ENCODE data around the gene FHIP1B.

Gene FHIP1B

DNA sequence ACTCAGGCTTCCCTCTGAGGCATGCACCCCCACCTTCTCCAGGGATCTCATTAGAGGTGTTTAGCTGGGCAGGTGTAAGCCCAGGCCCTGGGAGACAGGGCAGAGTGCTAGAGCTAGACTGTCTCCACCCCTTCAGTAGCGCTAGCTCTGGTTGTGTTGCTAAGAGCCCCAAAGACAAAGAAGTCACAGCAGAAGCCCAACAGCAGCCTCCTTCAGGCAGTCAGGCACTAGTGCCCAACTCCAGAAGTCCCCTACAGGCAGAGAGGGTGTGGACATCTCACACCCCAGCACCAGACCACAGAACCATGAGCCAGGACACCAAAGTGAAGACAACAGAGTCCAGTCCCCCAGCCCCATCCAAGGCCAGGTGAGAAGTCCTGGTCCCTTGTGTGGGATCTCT lies 4.5 kb upstream of the FHIP1B start, which contains the start of gene CNGA4:
Gene CNGA4, plus strand, starts transcription at position 188 of the 400 bp plus-strand sequence. Its CDS starts 118 bp downstream, at position 306.
- DNase-seq (ENCODE audit: low read depth), result no peak

GRCh38 chr11:6237761-6238302 lies 3.4 kb upstream of the FHIP1B start:
- DNase-seq (ENCODE audit: low read depth), result no peak

- DNase-seq (ENCODE audit: low read depth), result no peak
Observed at GRCh38 chr11:6237266-6237665, 2.8 kb upstream of the FHIP1B start.

- DNase-seq (ENCODE audit: low read depth), result peak; percentile 16
Observed at GRCh38 chr11:6233984-6234386, 451 bp downstream of the FHIP1B start.

GRCh38 chr11:6232899-6233298 lies 1.5 kb downstream of the FHIP1B start:
- no peak for DNase-seq (ENCODE audit: low read depth)

DNA sequence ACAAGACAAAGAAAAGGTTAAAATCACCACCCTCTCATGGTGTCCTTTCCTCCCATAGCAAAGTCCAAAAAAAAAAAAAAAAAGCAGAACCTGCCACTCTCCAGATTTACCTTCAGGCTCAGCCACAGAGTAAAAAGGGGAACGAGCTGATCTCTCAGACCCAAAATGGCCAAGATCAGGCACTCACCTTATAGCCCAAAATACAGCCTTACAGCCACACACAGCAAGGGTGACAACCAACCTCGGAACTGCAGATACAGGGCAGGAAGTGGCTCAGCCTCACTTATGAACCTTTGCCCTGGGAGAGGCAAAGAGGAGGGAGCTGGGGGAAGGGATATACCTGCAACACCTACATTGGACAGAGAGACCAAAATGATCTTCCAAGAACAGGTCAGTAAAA lies 4.5 kb downstream of the FHIP1B start:
- no peak for DNase-seq (ENCODE audit: low read depth)

DNA sequence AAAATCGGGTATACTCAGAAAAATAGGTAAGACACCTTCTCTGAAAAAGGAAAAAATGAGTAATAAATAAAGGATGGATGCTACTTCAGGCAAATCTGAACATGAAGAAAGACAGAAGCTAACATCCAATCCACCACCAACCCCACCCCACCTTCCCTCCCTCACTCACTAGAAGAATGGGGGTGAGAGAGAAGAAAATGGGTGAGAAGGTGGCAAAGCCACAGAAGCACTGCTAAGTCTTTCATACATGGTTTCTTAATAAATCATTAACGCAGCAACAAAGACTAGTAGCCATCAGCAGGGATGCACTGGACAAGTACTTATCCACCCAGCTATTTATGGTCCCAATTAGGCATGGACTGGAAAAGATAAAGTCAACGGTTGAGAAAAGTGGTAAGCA lies 5.9 kb downstream of the FHIP1B start:
- no peak for DNase-seq (ENCODE audit: low read depth)

GRCh38 chr11:6225896-6226295 lies 8.5 kb downstream of the FHIP1B start:
- DNase-seq (ENCODE audit: low read depth), result no peak

GRCh38 chr11:6225024-6225423 lies 9.4 kb downstream of the FHIP1B start:
- DNase-seq (ENCODE audit: low read depth), result no peak

DNA sequence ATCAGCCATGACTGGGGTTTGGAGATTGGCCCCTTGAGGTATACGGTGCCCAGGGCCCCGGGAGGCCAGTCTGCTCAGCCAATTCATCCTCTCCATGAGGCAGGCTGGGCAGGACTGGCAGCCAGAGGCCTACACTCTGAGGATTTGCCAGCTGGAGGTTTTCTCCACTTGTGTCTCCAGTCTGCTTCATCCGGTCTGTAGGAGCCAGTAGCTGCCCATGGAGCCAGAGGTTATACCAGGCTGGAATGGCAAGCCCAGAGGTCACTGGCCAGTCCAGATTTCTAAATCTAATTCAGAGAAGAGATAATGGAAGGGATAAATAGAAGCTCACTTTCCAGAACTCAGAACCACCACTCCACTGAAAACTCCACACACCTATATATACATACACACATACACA lies 10.0 kb downstream of the FHIP1B start:
- DNase-seq (ENCODE audit: low read depth), result no peak

- no peak for DNase-seq (ENCODE audit: low read depth)
Observed at GRCh38 chr11:6223854-6224253, 10.6 kb downstream of the FHIP1B start.

DNA sequence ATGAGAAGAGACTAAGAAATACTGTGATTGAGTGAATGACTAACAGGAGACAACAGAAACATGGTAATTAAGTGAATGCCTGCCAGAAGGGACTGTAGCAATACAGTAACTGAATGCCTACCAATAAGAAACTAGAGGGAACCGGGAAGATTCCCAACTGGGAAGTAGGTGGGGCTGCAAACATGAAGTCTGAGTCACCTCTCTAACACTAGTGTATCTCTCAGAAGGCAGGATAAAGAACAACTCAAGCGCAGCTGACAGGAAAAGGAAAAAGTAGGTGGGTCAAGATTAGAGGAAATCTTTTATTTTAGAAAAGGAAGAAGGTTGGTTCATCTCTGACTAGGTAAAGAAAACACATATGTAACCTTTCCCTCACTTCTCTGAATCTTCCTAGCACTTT lies 15.1 kb downstream of the FHIP1B start:
- peak; percentile 85 for DNase-seq (ENCODE audit: low read depth)

DNA sequence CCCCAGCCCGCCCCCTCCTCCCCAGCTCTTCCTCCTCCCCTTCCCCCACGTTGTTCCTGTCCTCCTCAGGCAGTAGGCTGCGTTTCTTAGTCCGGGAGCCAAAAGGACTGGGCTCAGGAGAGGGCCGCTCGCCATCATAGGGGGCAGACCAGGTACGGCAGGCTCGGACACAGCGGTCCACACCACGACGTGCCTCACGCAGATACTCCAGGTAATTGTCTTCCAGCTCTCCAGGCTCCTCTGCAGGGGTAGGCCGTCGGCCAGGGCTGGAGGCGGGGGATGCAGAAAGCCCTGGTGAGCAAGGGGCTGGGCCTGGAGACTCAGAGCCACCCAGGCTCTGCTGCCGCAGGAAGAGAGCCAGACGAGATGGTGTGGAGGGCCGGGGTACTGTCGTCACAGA lies 16.7 kb downstream of the FHIP1B start:
- DNase-seq (ENCODE audit: low read depth), result no peak

DNA sequence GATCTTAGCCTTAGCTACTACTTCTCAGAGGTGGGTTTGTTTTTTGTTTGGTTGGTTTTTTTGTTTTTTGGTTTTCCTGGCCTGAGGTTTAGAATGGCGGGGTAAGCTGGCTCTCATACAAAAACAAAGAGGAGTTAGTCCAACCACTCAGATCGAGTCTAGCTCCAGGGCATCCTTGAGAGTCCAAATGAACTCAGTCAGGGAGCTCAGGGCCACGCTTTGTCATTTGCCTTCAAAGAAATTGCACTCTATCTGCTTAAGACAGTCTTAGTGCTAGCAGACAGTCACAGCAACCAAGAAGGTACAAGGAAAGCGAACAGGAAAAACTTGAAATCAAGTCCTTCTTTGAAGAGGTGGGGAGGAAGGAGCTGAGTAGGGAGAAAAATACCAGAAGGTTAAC lies 17.9 kb downstream of the FHIP1B start:
- no peak for DNase-seq (ENCODE audit: low read depth)

GRCh38 chr11:6214530-6214929 lies 19.9 kb downstream of the FHIP1B start:
- no peak for DNase-seq (ENCODE audit: low read depth)

- no peak for DNase-seq (ENCODE audit: low read depth)
Observed at GRCh38 chr11:6210274-6210955, 24.0 kb downstream of the FHIP1B start.

DNA sequence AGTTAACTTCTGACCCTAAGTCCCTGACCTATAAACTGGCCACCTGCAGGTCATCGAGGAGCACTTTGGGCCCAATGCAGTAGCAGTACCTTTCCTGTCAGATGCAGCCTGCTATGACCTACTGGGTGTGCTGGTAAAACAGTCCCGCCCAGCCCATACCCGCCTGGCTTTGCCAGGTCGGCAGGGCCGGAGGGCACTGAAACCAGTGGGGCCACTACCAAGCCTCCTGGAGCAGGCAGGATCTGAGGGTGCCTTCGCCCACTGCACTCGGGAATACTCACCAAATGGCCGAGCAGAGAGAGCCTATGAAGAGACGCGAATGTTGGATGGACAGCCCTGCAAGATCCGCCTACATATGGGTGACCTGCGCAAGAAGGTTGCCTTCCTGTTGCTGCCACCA lies 24.6 kb downstream of the FHIP1B start:
- no peak for DNase-seq (ENCODE audit: low read depth)

DNA sequence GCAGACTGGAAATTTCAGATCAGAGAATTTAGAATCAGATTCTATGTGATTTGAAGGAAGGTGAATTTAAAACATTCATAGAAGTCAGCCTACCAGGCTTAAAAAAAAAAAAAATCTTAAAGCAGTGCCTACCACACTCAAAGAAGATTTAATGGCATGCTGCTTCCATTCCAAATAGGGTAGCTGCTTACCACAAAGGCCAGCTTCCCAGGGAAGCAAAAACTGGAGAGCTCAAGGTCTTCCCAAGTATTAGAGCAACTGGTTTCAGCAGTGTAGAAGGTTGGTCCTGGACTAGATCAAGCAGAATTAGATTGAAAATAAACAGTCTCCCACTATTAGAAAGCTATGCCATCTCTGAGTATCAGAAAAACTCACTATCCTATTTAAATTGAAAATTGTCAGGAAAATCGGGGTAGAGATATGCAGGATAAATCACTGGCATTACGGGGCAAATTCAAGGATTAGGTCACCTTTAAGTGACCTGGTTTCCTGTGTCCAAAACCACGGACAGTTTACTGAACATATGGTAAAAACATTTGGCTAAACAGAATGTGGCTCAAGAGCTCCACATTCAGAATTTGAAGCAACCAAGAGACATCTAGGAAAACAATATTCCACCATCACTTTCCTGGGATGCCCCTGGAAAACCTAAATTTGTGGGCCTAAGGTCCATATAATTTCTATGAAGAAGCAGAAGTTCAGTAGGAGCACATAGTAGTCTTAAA lies 27.8 kb downstream of the FHIP1B start:
- no peak for DNase-seq (ENCODE audit: low read depth)

DNA sequence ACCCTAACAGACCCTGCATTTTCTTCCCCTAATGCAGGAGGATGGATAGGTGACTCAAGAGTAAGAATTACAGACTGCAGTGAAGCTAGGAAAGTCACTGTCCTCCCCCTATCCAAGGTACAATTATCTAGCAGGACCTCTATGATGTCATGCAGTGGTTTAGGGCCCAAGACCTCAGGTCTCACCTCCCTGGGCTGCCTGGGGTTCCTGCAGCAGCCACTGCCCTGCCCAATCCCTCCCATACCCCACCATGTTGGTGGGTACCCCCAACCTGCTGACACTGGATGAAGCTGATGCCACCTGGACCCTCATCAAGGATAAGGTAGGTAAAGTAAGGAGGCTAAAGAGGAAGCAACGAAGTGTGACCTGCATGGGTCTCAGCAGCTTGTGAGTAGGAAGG lies 29.1 kb downstream of the FHIP1B start, which contains the start of gene C11orf42:
Gene C11orf42, plus strand, starts transcription at position 192 of the 400 bp plus-strand sequence. Its CDS starts 59 bp downstream, at position 251.
- no peak for DNase-seq (ENCODE audit: low read depth)

GRCh38 chr11:6204706-6205105 lies 29.7 kb downstream of the FHIP1B start:
- DNase-seq (ENCODE audit: low read depth), result no peak

DNA sequence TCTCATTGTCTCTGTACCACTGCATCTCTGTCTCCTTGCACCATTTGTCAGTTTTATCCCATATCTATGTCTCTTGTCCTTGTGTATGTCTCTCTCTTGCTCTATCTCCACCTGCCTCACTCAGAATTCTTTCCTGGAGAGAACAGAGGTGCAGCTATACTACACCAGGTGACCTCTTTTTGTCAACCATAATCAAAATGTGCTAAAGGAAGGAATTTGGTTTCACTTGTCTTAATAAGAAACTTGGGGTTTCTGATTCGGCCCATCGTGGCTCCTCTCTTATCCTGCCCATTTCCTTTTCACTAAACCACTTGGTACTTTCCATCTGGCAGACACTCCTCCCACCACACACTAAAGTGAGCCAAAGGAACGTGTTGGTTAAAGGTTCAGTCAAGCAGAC lies 31.1 kb downstream of the FHIP1B start:
- DNase-seq (ENCODE audit: low read depth), result no peak

GRCh38 chr11:6202041-6202440 lies 32.4 kb downstream of the FHIP1B start:
- no peak for DNase-seq (ENCODE audit: low read depth)

DNA sequence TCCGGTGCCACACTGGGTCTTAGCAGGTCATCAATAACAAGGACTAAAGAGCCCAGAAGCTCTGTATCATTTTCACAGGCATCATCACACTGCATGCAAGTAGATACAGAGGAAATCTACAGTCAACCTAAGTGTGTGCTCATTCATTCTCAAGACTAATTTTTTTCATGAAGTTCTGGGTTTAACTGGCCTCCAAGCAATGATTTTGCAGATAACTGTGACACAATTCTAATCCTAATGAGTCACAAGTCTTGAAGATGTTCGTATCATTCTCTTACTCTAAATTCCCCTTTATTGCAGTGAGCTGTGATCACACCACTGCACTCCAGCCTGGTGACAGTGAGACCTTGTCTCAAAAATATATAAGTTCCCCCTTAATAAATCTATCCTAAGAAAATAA lies 33.0 kb downstream of the FHIP1B start:
- DNase-seq (ENCODE audit: low read depth), result no peak

Data from ELR (cell line).